Activated CD4-positive, alpha-beta T cell treated with anti-CD3 and anti-CD28 coated beads, Interleukin-2, amount 10 ng/mL, durations not matched to agents 24 days and 14 days (primary cell): Measurements from ENCODE around the gene KRCC1. TPM values are rescaled to one million over a fixed set of nuclear protein-coding genes. Genes with fewer than 3 reads are reported as not detected.

Source experiments
- DNase-seq: peaks from one replicate; pipeline ENCODE4 v3.0.0; 2022
- H3K27ac Mint-ChIP-seq: one replicate; pipeline ENCODE4 v1.8.0; 2022; ENCODE audit warnings: mild to moderate bottlenecking, mixed read lengths
- H3K27me3 Mint-ChIP-seq: one replicate; pipeline ENCODE4 v1.8.0; 2022; ENCODE audit warnings: mixed read lengths
- H3K36me3 Mint-ChIP-seq: one replicate; pipeline ENCODE4 v1.8.0; 2022; ENCODE audit warnings: low read depth, mild to moderate bottlenecking, mixed read lengths
- H3K4me1 Mint-ChIP-seq: one replicate; pipeline ENCODE4 v1.8.0; 2021; ENCODE audit warnings: mixed read lengths
- H3K4me3 Mint-ChIP-seq: one replicate; pipeline ENCODE4 v1.8.0; 2022; ENCODE audit warnings: mild to moderate bottlenecking, moderate library complexity, mixed read lengths
- H3K9me3 Mint-ChIP-seq: one replicate; pipeline ENCODE4 v1.8.0; 2021; ENCODE audit warnings: mixed read lengths
- intact Hi-C: fragments of 100-400 bp; cut with micrococcal nuclease; formaldehyde crosslinking; loops from one replicate; pipeline ENCODE4 v1.15.1; 2023
- total RNA-seq: library from RNA; stranded (reverse); gene quantifications from 2 replicates; pipeline ENCODE4 v1.2.3, GENCODE V29; 2022

The KRCC1 gene
- total RNA-seq, 1 donor from 2014 or later: 16.5 TPM

GRCh38 chr2:88067598-88067997, 12.0 kb upstream of the KRCC1 start, which contains the start of gene SMYD1:
Gene SMYD1 (plus strand): TSS chr2:88067825. CDS start chr2:88067865, 40 bp downstream.
- Mint-ChIP-seq H3K27me3 (peaks cover 8% of the 10 kb centered on the region), H3K9me3 (no peaks in the 10 kb centered on the region)

GRCh38 chr2:88067189-88067588, 11.6 kb upstream of the KRCC1 start:
- H3K4me1 Mint-ChIP-seq: no peaks in the 10 kb centered on the region
- no peaks in the 10 kb centered on the region for H3K9me3 Mint-ChIP-seq
- no peaks in the 10 kb centered on the region for H3K36me3 Mint-ChIP-seq
- H3K4me3 Mint-ChIP-seq: no peak overlapping the region
- peaks cover 8% of the 10 kb centered on the region for H3K27me3 Mint-ChIP-seq
- intact Hi-C loops: no loop called here
- DNase-seq: no peak
- no peak overlapping the region for H3K27ac Mint-ChIP-seq

More at GRCh38 chr2:88067598-88067997, 12.0 kb upstream of the KRCC1 start, which contains the start of gene SMYD1:
- intact Hi-C loops: no loop called here
- Mint-ChIP-seq H3K4me3 (no peak within 1 kb of the TSS), H3K27ac (no peak within 1 kb of the TSS), H3K36me3 (no peaks in the 10 kb centered on the region), H3K4me1 (no peaks in the 10 kb centered on the region)
- no peak for DNase-seq

- peaks cover 8% of the 10 kb centered on the region for H3K27me3 Mint-ChIP-seq
- no peaks in the 10 kb centered on the region for H3K4me1 Mint-ChIP-seq
- DNase-seq: no peak
- H3K27ac Mint-ChIP-seq: no peak overlapping the region
- H3K4me3 Mint-ChIP-seq: no peak overlapping the region
- H3K36me3 Mint-ChIP-seq: no peaks in the 10 kb centered on the region
- intact Hi-C loops: no loop called here
- no peaks in the 10 kb centered on the region for H3K9me3 Mint-ChIP-seq
Measured at GRCh38 chr2:88066543-88066942, 11.0 kb upstream of the KRCC1 start.

GRCh38 chr2:88061295-88061694, 5.7 kb upstream of the KRCC1 start:
- H3K27ac Mint-ChIP-seq: no peak overlapping the region
- no peak for DNase-seq
- intact Hi-C loops: no loop called here
- no peak overlapping the region for H3K4me3 Mint-ChIP-seq
- no peaks in the 10 kb centered on the region for H3K36me3 Mint-ChIP-seq
- H3K4me1 Mint-ChIP-seq: peaks cover 23% of the 10 kb centered on the region
- H3K27me3 Mint-ChIP-seq: no peaks in the 10 kb centered on the region
- no peaks in the 10 kb centered on the region for H3K9me3 Mint-ChIP-seq

- H3K27me3 Mint-ChIP-seq: no peaks in the 10 kb centered on the region
- no peak overlapping the region for H3K4me3 Mint-ChIP-seq
- no peaks in the 10 kb centered on the region for H3K36me3 Mint-ChIP-seq
- intact Hi-C loops: loop anchor here (1.0 kb wide), 1 partner anchor 99 kb away; no protein-coding TSS in a partner anchor
- no peaks in the 10 kb centered on the region for H3K9me3 Mint-ChIP-seq
- peaks cover 27% of the 10 kb centered on the region for H3K4me1 Mint-ChIP-seq
- H3K27ac Mint-ChIP-seq: no peak overlapping the region
- no peak for DNase-seq
Measured at GRCh38 chr2:88060907-88061275, 5.3 kb upstream of the KRCC1 start.

GRCh38 chr2:88059979-88060906, 4.7 kb upstream of the KRCC1 start:
- H3K4me1 Mint-ChIP-seq: peaks cover 30% of the 10 kb centered on the region

GRCh38 chr2:88058191-88058590, 2.6 kb upstream of the KRCC1 start:
- no peak overlapping the region for H3K4me3 Mint-ChIP-seq
- intact Hi-C loops: loop anchor here (10.0 kb wide), 1 partner anchor 567 kb away; the partner anchor contains the start of gene EIF2AK3
- peaks cover 18% of the 10 kb centered on the region for H3K36me3 Mint-ChIP-seq
- H3K27me3 Mint-ChIP-seq: no peaks in the 10 kb centered on the region
- no peaks in the 10 kb centered on the region for H3K9me3 Mint-ChIP-seq
- DNase-seq: peak; percentile 58
- peaks cover 45% of the 10 kb centered on the region for H3K4me1 Mint-ChIP-seq
- peak overlapping the region; percentile 21 for H3K27ac Mint-ChIP-seq

More at GRCh38 chr2:88059979-88060906, 4.7 kb upstream of the KRCC1 start:
- H3K4me3 Mint-ChIP-seq: no peak overlapping the region
- intact Hi-C loops: loop anchor here (1.0 to 10.0 kb wide), 2 partner anchors 100 to 565 kb away; partner anchors contain the start of gene EIF2AK3
- no peaks in the 10 kb centered on the region for H3K27me3 Mint-ChIP-seq
- no peaks in the 10 kb centered on the region for H3K9me3 Mint-ChIP-seq
- peaks cover under 1% of the 10 kb centered on the region for H3K36me3 Mint-ChIP-seq
- peak; percentile 76 for DNase-seq
- H3K27ac Mint-ChIP-seq: no peak overlapping the region

- no peaks in the 10 kb centered on the region for H3K9me3 Mint-ChIP-seq
- peaks cover 51% of the 10 kb centered on the region for H3K4me1 Mint-ChIP-seq
- no peaks in the 10 kb centered on the region for H3K27me3 Mint-ChIP-seq
- intact Hi-C loops: loop anchor here (10.0 kb wide), 1 partner anchor 567 kb away; the partner anchor contains the start of gene EIF2AK3
- peak; percentile 54 for DNase-seq
- peak overlapping the region; percentile 25 for H3K4me3 Mint-ChIP-seq
- H3K27ac Mint-ChIP-seq: peak overlapping the region; percentile 57
- H3K36me3 Mint-ChIP-seq: peaks cover 24% of the 10 kb centered on the region
Measured at GRCh38 chr2:88057437-88057844, 1.9 kb upstream of the KRCC1 start.

- H3K9me3 Mint-ChIP-seq: no peaks in the 10 kb centered on the region
- peak overlapping the region; percentile 97 for H3K4me3 Mint-ChIP-seq
- no peaks in the 10 kb centered on the region for H3K27me3 Mint-ChIP-seq
- H3K27ac Mint-ChIP-seq: peak overlapping the region; percentile 96
- H3K4me1 Mint-ChIP-seq: peaks cover 54% of the 10 kb centered on the region
- intact Hi-C loops: loop anchor here (1.0 to 10.0 kb wide), 2 partner anchors 39 to 570 kb away; partner anchors contain the start of genes EIF2AK3 and RNU2-63P
- DNase-seq: no peak
- H3K36me3 Mint-ChIP-seq: peaks cover 37% of the 10 kb centered on the region
Measured at GRCh38 chr2:88054782-88055370, 707 bp downstream of the KRCC1 start.

- peak; percentile 64 for DNase-seq
- intact Hi-C loops: loop anchor here (10.0 kb wide), 1 partner anchor 571 kb away; the partner anchor contains the start of gene EIF2AK3
- Mint-ChIP-seq H3K9me3 (no peaks in the 10 kb centered on the region), H3K36me3 (peaks cover 43% of the 10 kb centered on the region), H3K4me3 (peak overlapping the region; percentile 97), H3K27me3 (no peaks in the 10 kb centered on the region), H3K27ac (peak overlapping the region; percentile 96), H3K4me1 (peaks cover 54% of the 10 kb centered on the region)
Measured at GRCh38 chr2:88053934-88054781, 1.4 kb downstream of the KRCC1 start.

- H3K4me1 Mint-ChIP-seq: peaks cover 54% of the 10 kb centered on the region
- H3K36me3 Mint-ChIP-seq: peaks cover 49% of the 10 kb centered on the region
- peak overlapping the region; percentile 96 for H3K27ac Mint-ChIP-seq
- intact Hi-C loops: loop anchor here (10.0 kb wide), 1 partner anchor 572 kb away; the partner anchor contains the start of gene EIF2AK3
- no peak for DNase-seq
- H3K9me3 Mint-ChIP-seq: no peaks in the 10 kb centered on the region
- peak overlapping the region; percentile 97 for H3K4me3 Mint-ChIP-seq
- no peaks in the 10 kb centered on the region for H3K27me3 Mint-ChIP-seq
Measured at GRCh38 chr2:88053296-88053695, 2.3 kb downstream of the KRCC1 start.

- no peak overlapping the region for H3K27ac Mint-ChIP-seq
- H3K36me3 Mint-ChIP-seq: peaks cover 51% of the 10 kb centered on the region
- no peak for DNase-seq
- H3K27me3 Mint-ChIP-seq: no peaks in the 10 kb centered on the region
- peaks cover 42% of the 10 kb centered on the region for H3K4me1 Mint-ChIP-seq
- H3K4me3 Mint-ChIP-seq: no peak overlapping the region
- intact Hi-C loops: loop anchor here (10.0 kb wide), 1 partner anchor 573 kb away; the partner anchor contains the start of gene EIF2AK3
- H3K9me3 Mint-ChIP-seq: no peaks in the 10 kb centered on the region
Measured at GRCh38 chr2:88051792-88052191, 3.8 kb downstream of the KRCC1 start.

- Mint-ChIP-seq H3K27me3 (no peaks in the 10 kb centered on the region), H3K36me3 (peaks cover 56% of the 10 kb centered on the region), H3K27ac (no peak overlapping the region), H3K9me3 (no peaks in the 10 kb centered on the region), H3K4me1 (peaks cover 31% of the 10 kb centered on the region), H3K4me3 (no peak overlapping the region)
- DNase-seq: no peak
- intact Hi-C loops: loop anchor here (10.0 kb wide), 1 partner anchor 575 kb away; the partner anchor contains the start of gene EIF2AK3
Measured at GRCh38 chr2:88049622-88050021, 6.0 kb downstream of the KRCC1 start.
